ENCODE data around the gene TEX44. TPM values are rescaled to one million over a fixed set of nuclear protein-coding genes. Genes with fewer than 3 reads are reported as not detected.

The TEX44 gene
- not detected in 2 replicates for total RNA-seq (2016; rRNA removed; fragmentation: Illumina TruSeq; extraction: Trizol)
- not detected in 2 replicates for total RNA-seq (2016; cell fraction: cytosol; rRNA removed; fragmentation: Illumina TruSeq; extraction: Trizol; ENCODE audit: low read depth)
- not detected in 2 replicates for total RNA-seq (2016; cell fraction: insoluble cytoplasmic fraction; rRNA removed; fragmentation: Illumina TruSeq; extraction: Trizol)
- total RNA-seq (2016; cell fraction: membrane; rRNA removed; fragmentation: Illumina TruSeq; extraction: Trizol), result not detected in 2 replicates
- total RNA-seq (2016; cell fraction: nucleus; rRNA removed; fragmentation: Illumina TruSeq; extraction: Trizol), result not detected in 2 replicates
- polyA plus RNA-seq (2011; rRNA removed), result not detected in 2 replicates
- polyA plus RNA-seq (2011; cell fraction: cytosol; rRNA removed), result not detected in 2 replicates
- not detected in 2 replicates for polyA plus RNA-seq (2011; cell fraction: nucleus; rRNA removed)
- not detected in 2 replicates for polyA plus RNA-seq (2012)
- polyA plus RNA-seq (2016; cell fraction: cytosol; fragmentation: Illumina TruSeq; extraction: Trizol; ENCODE audit: low read depth), result not detected in 2 replicates
- not detected in 2 replicates for polyA plus RNA-seq (2016; cell fraction: insoluble cytoplasmic fraction; fragmentation: Illumina TruSeq; extraction: Trizol; ENCODE audit: low read depth)
- polyA plus RNA-seq (2016; cell fraction: membrane; fragmentation: Illumina TruSeq; extraction: Trizol; ENCODE audit: low read depth), result not detected in 2 replicates
- polyA plus RNA-seq (2016; cell fraction: nucleus; fragmentation: Illumina TruSeq; extraction: Trizol; ENCODE audit: insufficient read depth, low read depth), result not detected in 2 replicates
- not detected in 2 replicates for polyA minus RNA-seq (2011; rRNA and poly(A)+ RNA removed; ENCODE audit: low replicate concordance)
- not detected in 2 replicates for polyA minus RNA-seq (2011; cell fraction: cytosol; rRNA and poly(A)+ RNA removed)
- polyA minus RNA-seq (2011; cell fraction: nucleus; rRNA and poly(A)+ RNA removed), result not detected in 2 replicates
- Bru-seq, nascent RNA, result not detected
- BruChase-seq, experiment 1, labeled RNA remaining after a 6-hour chase, result not detected
- not detected for BruChase-seq, experiment 2, labeled RNA remaining after a 2-hour chase
- long read RNA-seq, experiment 1, result 0 reads
- long read RNA-seq, experiment 2, result 0 reads

GRCh38 chr2:231592636-231593145, at the start of gene TEX44:
TSS of gene TEX44 (plus strand) at chr2:231592864. CDS start at chr2:231592952, 88 bp downstream.
- ChIA-PET CTCF (ENCODE audit: low intra/inter-chr PET ratio, low total read pairs) (no interaction called here), POLR2A (interaction anchor here (1.9 kb wide), 1 partner anchor 128 kb away, joined by 5 read pairs; the partner anchor contains the start of gene NCL)
- FAIRE-seq (no peak), ATAC-seq (no peak; the same call in 2 of the 3 replicates), DNase-seq (ENCODE audit: low spot score) (no peak)
- in situ Hi-C loops (cut with HindIII; ENCODE audit: extremely low pct_ligation_motif_present, low pct_unique_long_range_greater_than_20kb), result no loop called here
- peaks cover 7 to 49% of the 10 kb centered on the region in 2 experiments for H3K27me3 ChIP-seq (ENCODE audit: control insufficient read depth in 1 of 2, insufficient read depth in 2 of 2, low read length in 2 of 2)
- no peak within 1 kb of the TSS for H2AFZ ChIP-seq (ENCODE audit: low read length)
- H3K27ac ChIP-seq (ENCODE audit: extremely low read length, insufficient read depth, low read length), result no peak within 1 kb of the TSS
- no TSS peak for BruUV-seq (replicated peaks)
- no peak for TF ChIP-seq ZNF501 (CRISPR knock-in tag; IDR thresholded peaks at IDR 0.05)
- no peak for TF ChIP-seq TAF15 (IDR thresholded peaks at IDR 0.05; ENCODE audit: low read depth, low read length, poor library complexity, severe bottlenecking)
- TF ChIP-seq ZNF670 (CRISPR knock-in tag; IDR thresholded peaks at IDR 0.05; ENCODE audit: borderline replicate concordance), result no peak
- no peak for TF ChIP-seq ERF (CRISPR knock-in tag; IDR thresholded peaks at IDR 0.05)
- TF ChIP-seq MED8 (CRISPR knock-in tag; IDR thresholded peaks at IDR 0.05; ENCODE audit: insufficient replicate concordance), result no peak
- no peak for TF ChIP-seq NAIF1 (CRISPR knock-in tag; IDR thresholded peaks at IDR 0.05; ENCODE audit: borderline replicate concordance)
- TF ChIP-seq CREB1 (IDR thresholded peaks at IDR 0.05), result peak; percentile 71
- TF ChIP-seq CREB1 (CRISPR knock-in tag; IDR thresholded peaks at IDR 0.05), result no peak
- TF ChIP-seq ATF7 (IDR thresholded peaks at IDR 0.05), result peak; percentile 21; the same call in 1 of the 2 replicates
- TF ChIP-seq ATF7 (CRISPR knock-in tag; IDR thresholded peaks at IDR 0.05), result no peak
- no peak for TF ChIP-seq BRD4 (CRISPR knock-in tag; IDR thresholded peaks at IDR 0.05)
- WGBS (ENCODE audit: low lambda C conversion rate), result 7% methylated on average over 4 of the region's 6 CpGs
- H3K36me3 ChIP-seq (replicated peaks in 1 of 2; ENCODE audit: control insufficient read depth in 1 of 2, insufficient read depth in 2 of 2, low read length in 2 of 2), result no peaks in the 10 kb centered on the region
- no peak within 1 kb of the TSS for H3K4me2 ChIP-seq (ENCODE audit: low read depth, low read length)
- no peaks in the 10 kb centered on the region for H3K79me2 ChIP-seq (ENCODE audit: insufficient read depth, low read length)
- H3K4me3 ChIP-seq (replicated peaks in 1 of 3; ENCODE audit: insufficient read depth in 1 of 3, low read depth in 2 of 3, low read length in 3 of 3), result no peak within 1 kb of the TSS
- H4K20me1 ChIP-seq (ENCODE audit: insufficient read depth, low read length), result no peaks in the 10 kb centered on the region
- H3K4me1 ChIP-seq (ENCODE audit: insufficient read depth, low read length), result no peaks in the 10 kb centered on the region
- intact Hi-C loops (cut with micrococcal nuclease; ENCODE audit: unreplicated experiment), result no loop called here
- no peaks in the 10 kb centered on the region for H3K9me3 ChIP-seq (ENCODE audit: low read length)
- H3K9ac ChIP-seq (ENCODE audit: insufficient read depth, low read depth, low read length), result no peak within 1 kb of the TSS
